ENCODE results near the gene PTPRU.

DNA sequence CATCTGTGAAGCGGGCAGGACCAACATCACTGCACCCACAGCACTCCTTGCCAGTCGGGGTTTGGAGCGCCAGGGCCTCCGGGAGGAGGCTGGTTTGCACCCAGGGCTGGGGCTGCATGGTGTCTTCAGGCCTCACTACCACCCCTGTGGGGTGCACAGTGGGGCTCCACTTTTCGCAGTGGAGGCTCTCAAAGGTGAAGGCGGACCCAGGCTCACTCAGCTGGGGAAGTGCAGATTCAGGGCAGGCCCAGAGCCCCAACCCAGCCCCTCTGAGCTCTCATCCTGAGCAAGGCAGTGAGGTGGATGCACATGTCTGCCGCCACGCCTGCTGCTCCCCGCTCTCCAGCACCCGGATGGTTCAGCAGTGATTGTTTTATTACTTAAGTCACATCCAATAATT, 125.8 kb downstream of the PTPRU start:
- no peak for TF ChIP-seq EZH2phosphoT487 (IDR thresholded peaks at IDR 0.05; ENCODE audit: borderline replicate concordance, low read length)
- TF ChIP-seq, protein P1, sequence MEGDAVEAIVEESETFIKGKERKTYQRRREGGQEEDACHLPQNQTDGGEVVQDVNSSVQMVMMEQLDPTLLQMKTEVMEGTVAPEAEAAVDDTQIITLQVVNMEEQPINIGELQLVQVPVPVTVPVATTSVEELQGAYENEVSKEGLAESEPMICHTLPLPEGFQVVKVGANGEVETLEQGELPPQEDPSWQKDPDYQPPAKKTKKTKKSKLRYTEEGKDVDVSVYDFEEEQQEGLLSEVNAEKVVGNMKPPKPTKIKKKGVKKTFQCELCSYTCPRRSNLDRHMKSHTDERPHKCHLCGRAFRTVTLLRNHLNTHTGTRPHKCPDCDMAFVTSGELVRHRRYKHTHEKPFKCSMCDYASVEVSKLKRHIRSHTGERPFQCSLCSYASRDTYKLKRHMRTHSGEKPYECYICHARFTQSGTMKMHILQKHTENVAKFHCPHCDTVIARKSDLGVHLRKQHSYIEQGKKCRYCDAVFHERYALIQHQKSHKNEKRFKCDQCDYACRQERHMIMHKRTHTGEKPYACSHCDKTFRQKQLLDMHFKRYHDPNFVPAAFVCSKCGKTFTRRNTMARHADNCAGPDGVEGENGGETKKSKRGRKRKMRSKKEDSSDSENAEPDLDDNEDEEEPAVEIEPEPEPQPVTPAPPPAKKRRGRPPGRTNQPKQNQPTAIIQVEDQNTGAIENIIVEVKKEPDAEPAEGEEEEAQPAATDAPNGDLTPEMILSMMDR (IDR thresholded peaks at IDR 0.05; ENCODE audit: low read depth, low read length, poor library complexity, severe bottlenecking) = no peak
